Panc1 (cell line): ENCODE results near the gene RSPRY1. TPM values are rescaled to one million over a fixed set of nuclear protein-coding genes. Genes with fewer than 3 reads are reported as not detected.

Source experiments
- ATAC-seq: fragments of 200-7000 bp; cut with Tn5 transposase; 2 replicates; pipeline ENCODE4 v1.9.1; 2020; ENCODE audit warnings: mild to moderate bottlenecking, moderate library complexity
- BruUV-seq: library from RNA; stranded (reverse); fragments of 400-500 nt; replicated peaks from 2 replicates; lab custom pipeline; 2021; lab: Mats Ljungman, UMichigan
- CTCF ChIA-PET: fragments of 300-600 bp; sonication (Branson Sonifier 250); formaldehyde crosslinking; loops from one replicate; lab custom pipeline; 2022; ENCODE audit warnings: antibody characterized with exemption; lab: Charles Lee
- POLR2A ChIA-PET: fragments of 300-600 bp; sonication (Branson Sonifier 250); formaldehyde crosslinking; loops from one replicate; lab custom pipeline; 2022; ENCODE audit warnings: antibody characterized with exemption; lab: Charles Lee
- DNase-seq: peaks from one replicate; pipeline ENCODE4 v3.0.0-alpha.2; 2010; ENCODE audit warnings: low read depth, low spot score
- H3K27ac ChIP-seq: 2 replicates; pipeline ENCODE4 v1.5.1; 2011; ENCODE audit warnings: mild to moderate bottlenecking, low read length, inconsistent platforms
- H3K27me3 ChIP-seq: fragments of 200-500 bp; sonication (Bioruptor generic); 2 replicates; pipeline ENCODE4 v1.6.0; 2014; ENCODE audit warnings: low read length, inconsistent platforms; ENCODE audit not compliant: control insufficient read depth, insufficient read depth
- H3K36me3 ChIP-seq: fragments of 200-500 bp; sonication (Bioruptor generic); 2 replicates; pipeline ENCODE4 v1.5.1; 2014; ENCODE audit warnings: inconsistent platforms, mild to moderate bottlenecking, low read length, moderate library complexity; ENCODE audit not compliant: control insufficient read depth, insufficient read depth
- H3K4me1 ChIP-seq: 2 replicates; pipeline ENCODE4 v1.5.1; 2011; ENCODE audit warnings: inconsistent platforms, mild to moderate bottlenecking, low read length, moderate library complexity; ENCODE audit not compliant: control insufficient read depth, insufficient read depth
- H3K4me3 ChIP-seq, 2 experiments: 2 replicates each; pipeline ENCODE4 v1.5.1; 2011 to 2012; ENCODE audit warnings: low read depth in 2 of 2, low read length in 2 of 2, mild to moderate bottlenecking in 2 of 2, inconsistent platforms in 1 of 2, moderate library complexity in 1 of 2
- H3K9me3 ChIP-seq: fragments of 200-500 bp; sonication (Bioruptor generic); 2 replicates; pipeline ENCODE4 v1.5.1; 2014; ENCODE audit warnings: low read depth, mild to moderate bottlenecking, inconsistent platforms, low read length, moderate library complexity; ENCODE audit not compliant: control insufficient read depth, insufficient read depth
- POLR2AphosphoS5 ChIP-seq: IDR thresholded peaks from 2 replicates; pipeline ENCODE4 v1.6.1; 2012; ENCODE audit warnings: mild to moderate bottlenecking, low read depth, low read length, moderate library complexity
- SIN3A ChIP-seq: IDR thresholded peaks from 2 replicates; pipeline ENCODE4 v1.6.1; 2012; ENCODE audit warnings: low read depth, mild to moderate bottlenecking, low read length, moderate library complexity, borderline replicate concordance; ENCODE audit not compliant: insufficient read depth
- TCF7L2 ChIP-seq: IDR thresholded peaks from 2 replicates; pipeline ENCODE4 v1.6.1; 2011; ENCODE audit warnings: mild to moderate bottlenecking, low read depth, low read length, inconsistent platforms
- in situ Hi-C: cut with HindIII; loops from 2 replicates; pipeline ENCODE4 v1.10.0; 2016; ENCODE audit warnings: low sequenced_read_pairs, low pct_unique_long_range_greater_than_20kb
- intact Hi-C: fragments of 100-400 bp; cut with micrococcal nuclease; formaldehyde crosslinking; loops from one replicate; pipeline ENCODE4 v1.10.0; 2022; ENCODE audit not compliant: unreplicated experiment
- total RNA-seq: library from RNA; stranded (reverse); gene quantifications from one replicate; pipeline ENCODE4 v1.2.1, GENCODE V29; 2021; ENCODE audit not compliant: unreplicated experiment
- TF ChIP-seq, protein P1 (sequence below), 2 experiments: IDR thresholded peaks; 2 replicates each; pipeline ENCODE4 v1.6.1; 2011 to 2012; ENCODE audit warnings: low read depth in 2 of 2, control low read depth in 1 of 2, low read length in 1 of 2, mild to moderate bottlenecking in 1 of 2, moderate library complexity in 1 of 2; ENCODE audit not compliant: insufficient read depth in 1 of 2
- TF ChIP-seq, protein P2 (sequence below): fragments of 450-650 bp; IDR thresholded peaks from 2 replicates; pipeline ENCODE4 v1.5.1; 2017; ENCODE audit warnings: mild to moderate bottlenecking

The RSPRY1 gene
- total RNA-seq, 1 experiment from 2014 or later: 29.4 TPM

DNA sequence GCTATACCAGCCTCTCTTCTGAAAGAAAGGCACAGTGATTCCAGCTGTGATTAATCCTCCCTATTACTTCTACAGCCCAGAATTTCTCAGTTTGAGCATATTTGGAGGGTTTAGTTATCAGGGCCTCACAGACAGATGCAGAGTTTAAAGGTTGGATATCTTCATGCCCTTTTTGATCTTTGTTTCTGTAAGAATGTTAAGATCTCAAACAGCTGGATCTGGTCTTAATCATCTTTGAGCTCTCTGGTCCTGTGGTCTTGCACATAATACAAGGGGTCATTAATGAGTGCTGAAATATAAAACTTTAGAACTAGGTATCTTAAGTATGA lies 49.9 kb downstream of the RSPRY1 start:
- Histone ChIP-seq H3K27ac (no peak overlapping the region), H3K36me3 (peaks cover 11% of the 10 kb centered on the region), H3K4me3 (no peak overlapping the region), H3K9me3 (no peaks in the 10 kb centered on the region), H3K27me3 (no peaks in the 10 kb centered on the region), H3K4me1 (no peaks in the 10 kb centered on the region)
- POLR2A ChIA-PET: interaction anchor here (0.7 to 1.2 kb wide), 2 partner anchors 9 to 44 kb away, joined by 3 read pairs; partner anchors contain the start of gene ARL2BP
- ATAC-seq (no peak), DNase-seq (no peak)
- in situ Hi-C loops (no loop called here), intact Hi-C loops (no loop called here)
- BruUV-seq: no TSS peak
- CTCF ChIA-PET: no interaction called here
- TF ChIP-seq SIN3A (no peak), TCF7L2 (no peak), POLR2AphosphoS5 (no peak)
- TF ChIP-seq, protein P1, sequence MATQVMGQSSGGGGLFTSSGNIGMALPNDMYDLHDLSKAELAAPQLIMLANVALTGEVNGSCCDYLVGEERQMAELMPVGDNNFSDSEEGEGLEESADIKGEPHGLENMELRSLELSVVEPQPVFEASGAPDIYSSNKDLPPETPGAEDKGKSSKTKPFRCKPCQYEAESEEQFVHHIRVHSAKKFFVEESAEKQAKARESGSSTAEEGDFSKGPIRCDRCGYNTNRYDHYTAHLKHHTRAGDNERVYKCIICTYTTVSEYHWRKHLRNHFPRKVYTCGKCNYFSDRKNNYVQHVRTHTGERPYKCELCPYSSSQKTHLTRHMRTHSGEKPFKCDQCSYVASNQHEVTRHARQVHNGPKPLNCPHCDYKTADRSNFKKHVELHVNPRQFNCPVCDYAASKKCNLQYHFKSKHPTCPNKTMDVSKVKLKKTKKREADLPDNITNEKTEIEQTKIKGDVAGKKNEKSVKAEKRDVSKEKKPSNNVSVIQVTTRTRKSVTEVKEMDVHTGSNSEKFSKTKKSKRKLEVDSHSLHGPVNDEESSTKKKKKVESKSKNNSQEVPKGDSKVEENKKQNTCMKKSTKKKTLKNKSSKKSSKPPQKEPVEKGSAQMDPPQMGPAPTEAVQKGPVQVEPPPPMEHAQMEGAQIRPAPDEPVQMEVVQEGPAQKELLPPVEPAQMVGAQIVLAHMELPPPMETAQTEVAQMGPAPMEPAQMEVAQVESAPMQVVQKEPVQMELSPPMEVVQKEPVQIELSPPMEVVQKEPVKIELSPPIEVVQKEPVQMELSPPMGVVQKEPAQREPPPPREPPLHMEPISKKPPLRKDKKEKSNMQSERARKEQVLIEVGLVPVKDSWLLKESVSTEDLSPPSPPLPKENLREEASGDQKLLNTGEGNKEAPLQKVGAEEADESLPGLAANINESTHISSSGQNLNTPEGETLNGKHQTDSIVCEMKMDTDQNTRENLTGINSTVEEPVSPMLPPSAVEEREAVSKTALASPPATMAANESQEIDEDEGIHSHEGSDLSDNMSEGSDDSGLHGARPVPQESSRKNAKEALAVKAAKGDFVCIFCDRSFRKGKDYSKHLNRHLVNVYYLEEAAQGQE (IDR thresholded peaks at IDR 0.05; ENCODE audit: insufficient read depth in 1 of 2, low read depth in 2 of 2, low read length in 1 of 2): no peak
- TF ChIP-seq, protein P2, sequence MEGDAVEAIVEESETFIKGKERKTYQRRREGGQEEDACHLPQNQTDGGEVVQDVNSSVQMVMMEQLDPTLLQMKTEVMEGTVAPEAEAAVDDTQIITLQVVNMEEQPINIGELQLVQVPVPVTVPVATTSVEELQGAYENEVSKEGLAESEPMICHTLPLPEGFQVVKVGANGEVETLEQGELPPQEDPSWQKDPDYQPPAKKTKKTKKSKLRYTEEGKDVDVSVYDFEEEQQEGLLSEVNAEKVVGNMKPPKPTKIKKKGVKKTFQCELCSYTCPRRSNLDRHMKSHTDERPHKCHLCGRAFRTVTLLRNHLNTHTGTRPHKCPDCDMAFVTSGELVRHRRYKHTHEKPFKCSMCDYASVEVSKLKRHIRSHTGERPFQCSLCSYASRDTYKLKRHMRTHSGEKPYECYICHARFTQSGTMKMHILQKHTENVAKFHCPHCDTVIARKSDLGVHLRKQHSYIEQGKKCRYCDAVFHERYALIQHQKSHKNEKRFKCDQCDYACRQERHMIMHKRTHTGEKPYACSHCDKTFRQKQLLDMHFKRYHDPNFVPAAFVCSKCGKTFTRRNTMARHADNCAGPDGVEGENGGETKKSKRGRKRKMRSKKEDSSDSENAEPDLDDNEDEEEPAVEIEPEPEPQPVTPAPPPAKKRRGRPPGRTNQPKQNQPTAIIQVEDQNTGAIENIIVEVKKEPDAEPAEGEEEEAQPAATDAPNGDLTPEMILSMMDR: no peak

DNA sequence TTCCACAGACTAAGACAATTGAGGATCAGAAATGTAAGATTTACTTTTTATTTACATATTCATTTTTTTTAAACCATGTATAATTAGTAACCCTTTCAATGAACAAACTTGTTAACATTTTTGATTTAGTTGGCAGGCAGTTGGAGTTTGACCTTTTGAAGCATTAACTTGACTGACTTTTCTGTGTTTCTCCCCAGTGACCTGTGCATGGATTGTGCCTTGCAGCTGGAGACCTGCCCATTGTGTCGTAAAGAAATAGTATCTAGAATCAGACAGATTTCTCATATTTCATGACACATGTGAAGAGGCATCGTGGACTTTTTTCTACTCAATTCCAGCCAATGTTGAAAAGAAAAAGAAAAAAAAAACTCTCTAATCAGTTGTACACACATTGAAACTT lies 52.6 kb downstream of the RSPRY1 start:
- Histone ChIP-seq H3K4me3 (no peak overlapping the region), H3K4me1 (no peaks in the 10 kb centered on the region), H3K9me3 (no peaks in the 10 kb centered on the region), H3K27me3 (no peaks in the 10 kb centered on the region), H3K27ac (no peak overlapping the region), H3K36me3 (peaks cover 5% of the 10 kb centered on the region)
- CTCF ChIA-PET: no interaction called here
- ATAC-seq (no peak), DNase-seq (no peak)
- no TSS peak for BruUV-seq
- intact Hi-C loops: no loop called here
- POLR2A ChIA-PET: no interaction called here
- in situ Hi-C loops: no loop called here
- no peak for TF ChIP-seq TCF7L2
- TF ChIP-seq, protein P2: no peak
- TF ChIP-seq SIN3A: no peak
- TF ChIP-seq, protein P1 (IDR thresholded peaks at IDR 0.05; ENCODE audit: insufficient read depth in 1 of 2, low read depth in 2 of 2, low read length in 1 of 2): no peak
- TF ChIP-seq POLR2AphosphoS5: no peak
